T-helper 9 cell (primary cell): Measurements from ENCODE around the gene EME2.

Experiments
- DNase-seq: peaks from one replicate; pipeline ENCODE4 v3.0.0-alpha.2; 2020

EME2 gene

GRCh38 chr16:1820096-1820945 lies 47.7 kb downstream of the EME2 start:
- no peak for DNase-seq

- no peak for DNase-seq
Observed at GRCh38 chr16:1820946-1821290, 48.3 kb downstream of the EME2 start.

- no peak for DNase-seq
Observed at GRCh38 chr16:1821861-1822611, 49.4 kb downstream of the EME2 start.

- DNase-seq: no peak
Observed at GRCh38 chr16:1822801-1823200, 50.2 kb downstream of the EME2 start.

- DNase-seq: no peak
Observed at GRCh38 chr16:1823821-1824220, 51.2 kb downstream of the EME2 start.

- DNase-seq: no peak
Observed at GRCh38 chr16:1825381-1825863, 52.8 kb downstream of the EME2 start.
